AG09319 (cell line): ENCODE measurements around the gene CNTN1.

Experiments used
- DNase-seq: peaks from one replicate; pipeline ENCODE4 v3.0.0-alpha.2; 2010; ENCODE audit warnings: low read depth; ENCODE audit errors: extremely low read depth
- CTCF ChIP-seq: IDR thresholded peaks from 2 replicates; pipeline ENCODE4 v1.5.1; 2011; ENCODE audit warnings: low read depth, mild to moderate bottlenecking, inconsistent platforms, low read length, moderate library complexity

The CNTN1 gene

GRCh38 chr12:40825156-40825555 lies 132.9 kb downstream of the CNTN1 start:
- DNase-seq, result no peak
- TF ChIP-seq CTCF, result no peak

- DNase-seq, result no peak
Measured at GRCh38 chr12:40827683-40828592, 135.7 kb downstream of the CNTN1 start.

GRCh38 chr12:40828593-40828990 lies 136.4 kb downstream of the CNTN1 start:
- no peak for TF ChIP-seq CTCF
- no peak for DNase-seq

More at GRCh38 chr12:40827683-40828592, 135.7 kb downstream of the CNTN1 start:
- no peak for TF ChIP-seq CTCF

- no peak for DNase-seq
- no peak for TF ChIP-seq CTCF
Measured at GRCh38 chr12:40829738-40830144, 137.5 kb downstream of the CNTN1 start.

GRCh38 chr12:40831916-40832315 lies 139.7 kb downstream of the CNTN1 start:
- DNase-seq, result no peak
- TF ChIP-seq CTCF, result no peak

- DNase-seq, result no peak
- no peak for TF ChIP-seq CTCF
Measured at GRCh38 chr12:40832668-40833067, 140.4 kb downstream of the CNTN1 start.

- no peak for TF ChIP-seq CTCF
Measured at GRCh38 chr12:40833818-40834217, 141.6 kb downstream of the CNTN1 start.

More at GRCh38 chr12:40833818-40834217, 141.6 kb downstream of the CNTN1 start:
- no peak for DNase-seq
